GM18508 (cell line): ENCODE measurements around the gene RUSF1.
"Not testable (repeated sequence)": the region's sequence is repeated elsewhere in the genome, so short reads cannot be mapped to it uniquely, and the experiment has no call there.

Source experiments
- ATAC-seq: cut with Tn5 transposase; IDR thresholded peaks from one replicate; pipeline ENCODE4 v1.9.1; 2021; ENCODE audit warnings: moderate number of reproducible peaks; ENCODE audit not compliant: insufficient read depth, unreplicated experiment

The RUSF1 gene

GRCh38 chr16:31519759-31520431, 11.7 kb upstream of the RUSF1 start:
- ATAC-seq = no peak

- ATAC-seq = no peak
These were observed 9.7 kb upstream of the RUSF1 start for GRCh38 chr16:31517800-31518402.

GRCh38 chr16:31513884-31514283, 5.7 kb upstream of the RUSF1 start:
- no peak for ATAC-seq

GRCh38 chr16:31513126-31513525, 4.9 kb upstream of the RUSF1 start:
- ATAC-seq = no peak

GRCh38 chr16:31508706-31509195, 560 bp upstream of the RUSF1 start:
- no peak for ATAC-seq

GRCh38 chr16:31507617-31507928, 618 bp downstream of the RUSF1 start:
- ATAC-seq = no peak

GRCh38 chr16:31505483-31505882, 2.7 kb downstream of the RUSF1 start:
- peak; percentile 39 for ATAC-seq

- ATAC-seq = no peak
These were observed 4.0 kb downstream of the RUSF1 start for GRCh38 chr16:31504159-31504558.

GRCh38 chr16:31503555-31503954, 4.6 kb downstream of the RUSF1 start:
- ATAC-seq = not testable (repeated sequence)

- no peak for ATAC-seq
These were observed 5.2 kb downstream of the RUSF1 start for GRCh38 chr16:31502981-31503380.

- ATAC-seq = no peak
These were observed 6.2 kb downstream of the RUSF1 start for GRCh38 chr16:31501966-31502348.

- no peak for ATAC-seq
These were observed 6.8 kb downstream of the RUSF1 start for GRCh38 chr16:31501226-31501965.

GRCh38 chr16:31499928-31500327, 8.3 kb downstream of the RUSF1 start:
- ATAC-seq = no peak

- ATAC-seq = no peak
These were observed 9.7 kb downstream of the RUSF1 start for GRCh38 chr16:31498493-31498892.

- no peak for ATAC-seq
These were observed 11.5 kb downstream of the RUSF1 start for GRCh38 chr16:31496670-31497069.

- no peak for ATAC-seq
These were observed 14.6 kb downstream of the RUSF1 start for GRCh38 chr16:31493506-31494125.

- no peak for ATAC-seq
These were observed 16.3 kb downstream of the RUSF1 start for GRCh38 chr16:31491778-31492418.

- no peak for ATAC-seq
These were observed 18.3 kb downstream of the RUSF1 start for GRCh38 chr16:31489616-31490584.

- no peak for ATAC-seq
These were observed 19.0 kb downstream of the RUSF1 start for GRCh38 chr16:31489298-31489564.
